Measurements from ENCODE around the gene TRIM2.

DNA sequence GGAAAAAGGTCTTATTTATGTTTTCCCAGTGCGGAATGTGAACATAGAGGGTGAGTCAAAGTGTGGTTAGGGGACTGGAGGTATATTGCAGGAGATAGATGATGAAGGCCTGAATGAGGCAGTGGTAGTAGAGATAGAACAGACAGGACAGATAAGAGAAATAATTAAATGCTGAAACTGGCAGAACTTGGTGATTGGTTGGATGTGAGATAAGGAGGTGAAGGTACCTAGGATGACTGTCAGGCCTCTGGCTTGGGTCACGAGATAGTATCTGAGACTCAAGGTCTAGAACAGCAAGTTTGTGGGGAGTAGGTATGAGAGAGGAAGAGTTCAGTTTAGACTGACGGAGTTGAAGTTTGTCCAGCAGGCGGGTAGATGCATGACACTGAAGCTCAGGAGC is 143.8 kb downstream of the TRIM2 start:
- TF ChIP-seq CTCF (IDR thresholded peaks at IDR 0.05): no peak
- no peak for TF ChIP-seq EP300 (IDR thresholded peaks at IDR 0.05)

Data from upper lobe of left lung (tissue), 4 donors.